Osteocyte (in vitro differentiated cells): ENCODE data around the gene XPO4. TPM values are rescaled to one million over a fixed set of nuclear protein-coding genes. Genes with fewer than 3 reads are reported as not detected.
"Not testable (repeated sequence)": the region's sequence is repeated elsewhere in the genome, so short reads cannot be mapped to it uniquely, and the experiment has no call there.

Source experiments
- DNase-seq: peaks from one replicate; pipeline ENCODE4 v3.0.0; 2021; ENCODE audit warnings: mixed read lengths; ENCODE audit not compliant: unreplicated experiment; ENCODE audit errors: extremely low spot score
- H3K27ac Mint-ChIP-seq: one replicate; pipeline ENCODE4 v1.8.0; 2021; ENCODE audit warnings: mild to moderate bottlenecking, mixed read lengths; ENCODE audit not compliant: unreplicated experiment
- H3K27me3 Mint-ChIP-seq: one replicate; pipeline ENCODE4 v1.8.0; 2021; ENCODE audit warnings: mixed read lengths; ENCODE audit not compliant: unreplicated experiment
- H3K36me3 Mint-ChIP-seq: one replicate; pipeline ENCODE4 v1.8.0; 2021; ENCODE audit warnings: mixed read lengths; ENCODE audit not compliant: unreplicated experiment
- H3K4me1 Mint-ChIP-seq: one replicate; pipeline ENCODE4 v1.8.0; 2021; ENCODE audit warnings: mixed read lengths; ENCODE audit not compliant: unreplicated experiment
- H3K4me3 Mint-ChIP-seq: one replicate; pipeline ENCODE4 v1.8.0; 2021; ENCODE audit warnings: mild to moderate bottlenecking, moderate library complexity, mixed read lengths; ENCODE audit not compliant: unreplicated experiment
- H3K9me3 Mint-ChIP-seq: one replicate; pipeline ENCODE4 v1.8.0; 2021; ENCODE audit warnings: mixed read lengths; ENCODE audit not compliant: unreplicated experiment
- long read RNA-seq: library from polyadenylated mRNA; unstranded; transcript quantifications from one replicate; pipeline ENCODE4 v2.0.0, GENCODE V29; 2021
- total RNA-seq: library from RNA; stranded (reverse); gene quantifications from 2 replicates; pipeline ENCODE4 v1.2.1, GENCODE V29; 2021
- TF ChIP-seq, protein P1 (sequence below): fragments of 200-600 bp; sonication (generic); IDR thresholded peaks from 2 replicates; pipeline ENCODE4 v1.5.0; 2021; ENCODE audit warnings: antibody characterized with exemption, mild to moderate bottlenecking, moderate library complexity

The XPO4 gene
- total RNA-seq, result 13.9 and 15.3 TPM in 2 replicates
- long read RNA-seq, full-length matches to known transcripts, result 7 of 35 reads
- long read RNA-seq, partial matches to known transcripts, result 14 of 35 reads
- long read RNA-seq, other reads (novel, unspliced or antisense), result 14 of 35 reads

DNA sequence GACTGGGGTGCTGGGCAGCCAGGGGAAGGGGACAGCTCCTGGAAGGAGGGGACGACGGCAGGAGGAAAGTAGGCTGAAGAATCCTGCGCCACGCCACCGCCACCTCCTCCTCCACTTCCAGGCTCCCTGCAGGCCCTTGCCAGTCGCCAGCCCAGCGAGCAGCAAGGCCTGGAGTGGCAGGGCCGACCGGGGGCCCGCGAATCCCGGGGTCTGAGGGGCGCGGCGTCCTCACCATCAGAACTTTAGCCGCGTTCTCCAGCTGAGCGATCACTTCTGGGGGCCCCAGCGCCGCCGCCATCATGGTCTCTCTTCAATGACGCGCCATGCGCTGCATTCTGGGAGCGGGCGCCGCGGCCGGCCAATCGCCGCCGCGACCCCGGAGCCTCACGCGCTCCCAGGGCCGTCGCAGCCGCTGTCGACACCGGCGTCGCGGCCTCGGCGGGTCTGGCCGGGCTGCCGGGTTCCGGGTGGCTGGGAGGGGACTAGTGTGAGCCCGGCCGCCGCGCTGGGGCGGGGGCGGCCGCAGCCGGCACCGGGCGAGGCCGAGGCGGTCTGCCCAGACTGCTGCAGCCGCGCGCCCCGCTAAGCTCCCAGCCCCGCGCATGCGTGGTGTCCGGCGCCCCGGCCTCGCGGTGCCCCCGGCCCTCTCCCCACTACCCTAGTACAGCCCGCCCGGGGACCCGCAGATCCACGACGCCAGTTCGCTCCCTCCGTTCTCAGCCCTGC lies at the start of gene XPO4:
Gene XPO4, minus strand, starts transcription at position 309 of the 726 bp plus-strand sequence. Its CDS starts 8 bp downstream, at position 301.
- H3K4me1 Mint-ChIP-seq, result peaks cover 22% of the 10 kb centered on the region
- peaks cover 2% of the 10 kb centered on the region for H3K27me3 Mint-ChIP-seq
- TF ChIP-seq, protein P1, sequence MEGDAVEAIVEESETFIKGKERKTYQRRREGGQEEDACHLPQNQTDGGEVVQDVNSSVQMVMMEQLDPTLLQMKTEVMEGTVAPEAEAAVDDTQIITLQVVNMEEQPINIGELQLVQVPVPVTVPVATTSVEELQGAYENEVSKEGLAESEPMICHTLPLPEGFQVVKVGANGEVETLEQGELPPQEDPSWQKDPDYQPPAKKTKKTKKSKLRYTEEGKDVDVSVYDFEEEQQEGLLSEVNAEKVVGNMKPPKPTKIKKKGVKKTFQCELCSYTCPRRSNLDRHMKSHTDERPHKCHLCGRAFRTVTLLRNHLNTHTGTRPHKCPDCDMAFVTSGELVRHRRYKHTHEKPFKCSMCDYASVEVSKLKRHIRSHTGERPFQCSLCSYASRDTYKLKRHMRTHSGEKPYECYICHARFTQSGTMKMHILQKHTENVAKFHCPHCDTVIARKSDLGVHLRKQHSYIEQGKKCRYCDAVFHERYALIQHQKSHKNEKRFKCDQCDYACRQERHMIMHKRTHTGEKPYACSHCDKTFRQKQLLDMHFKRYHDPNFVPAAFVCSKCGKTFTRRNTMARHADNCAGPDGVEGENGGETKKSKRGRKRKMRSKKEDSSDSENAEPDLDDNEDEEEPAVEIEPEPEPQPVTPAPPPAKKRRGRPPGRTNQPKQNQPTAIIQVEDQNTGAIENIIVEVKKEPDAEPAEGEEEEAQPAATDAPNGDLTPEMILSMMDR, result no peak
- H3K4me3 Mint-ChIP-seq, result peak within 1 kb of the TSS; percentile 86
- peak; percentile 94 for DNase-seq
- H3K27ac Mint-ChIP-seq, result peak within 1 kb of the TSS; percentile 95
- no peaks in the 10 kb centered on the region for H3K9me3 Mint-ChIP-seq
- peaks cover 13% of the 10 kb centered on the region for H3K36me3 Mint-ChIP-seq

DNA sequence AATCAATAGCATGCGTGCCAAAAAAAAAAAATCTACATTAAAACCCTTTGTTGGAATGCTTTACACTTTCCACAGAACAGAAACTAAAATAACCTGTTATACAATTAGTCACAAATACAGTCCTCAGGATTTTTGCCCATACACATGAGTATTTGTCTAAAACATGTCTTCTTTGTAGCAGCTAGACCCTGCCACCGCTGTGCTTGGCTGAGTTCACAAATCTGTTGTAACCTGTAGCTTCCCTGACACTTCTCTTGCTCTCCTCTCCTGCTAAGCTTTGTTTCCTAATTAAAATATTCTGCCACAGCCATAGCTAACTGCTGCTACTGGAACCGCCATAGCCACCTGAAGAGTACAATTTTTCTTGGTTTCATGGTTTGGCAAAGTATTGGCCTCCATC lies 45.5 kb upstream of the XPO4 start:
- peaks cover 19% of the 10 kb centered on the region for H3K27me3 Mint-ChIP-seq
- H3K36me3 Mint-ChIP-seq, H3K27ac Mint-ChIP-seq, DNase-seq, H3K9me3 Mint-ChIP-seq, H3K4me3 Mint-ChIP-seq: not testable (repeated sequence)
- peaks cover 13% of the 10 kb centered on the region for H3K4me1 Mint-ChIP-seq

DNA sequence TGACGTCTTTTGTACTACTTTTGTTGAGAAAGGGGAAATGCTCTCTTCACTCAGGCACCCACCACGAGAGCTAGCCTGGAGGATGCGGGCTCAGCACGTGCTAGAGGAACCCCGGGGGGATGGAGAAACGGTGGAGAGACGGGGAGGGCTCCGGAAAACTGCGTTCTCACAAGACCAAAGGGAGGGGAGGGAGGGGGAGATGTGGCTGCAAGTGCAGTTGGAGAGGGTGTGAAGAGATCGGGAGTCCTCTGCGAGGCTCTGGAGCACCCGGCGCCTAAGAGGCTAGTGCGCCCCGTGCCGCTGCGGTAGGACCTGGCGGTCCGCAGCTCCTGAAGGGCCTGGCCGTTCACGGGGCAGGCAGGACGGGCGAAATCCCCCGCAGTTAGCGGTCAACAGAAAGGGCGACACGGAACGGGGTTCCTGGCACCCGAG lies 43.4 kb upstream of the XPO4 start:
- Mint-ChIP-seq H3K9me3 (no peaks in the 10 kb centered on the region), H3K4me3 (peak overlapping the region; percentile 51), H3K27me3 (peaks cover 14% of the 10 kb centered on the region), H3K4me1 (peaks cover 13% of the 10 kb centered on the region), H3K36me3 (peaks cover 2% of the 10 kb centered on the region), H3K27ac (no peak overlapping the region)
- TF ChIP-seq, protein P1, result no peak
- no peak for DNase-seq

DNA sequence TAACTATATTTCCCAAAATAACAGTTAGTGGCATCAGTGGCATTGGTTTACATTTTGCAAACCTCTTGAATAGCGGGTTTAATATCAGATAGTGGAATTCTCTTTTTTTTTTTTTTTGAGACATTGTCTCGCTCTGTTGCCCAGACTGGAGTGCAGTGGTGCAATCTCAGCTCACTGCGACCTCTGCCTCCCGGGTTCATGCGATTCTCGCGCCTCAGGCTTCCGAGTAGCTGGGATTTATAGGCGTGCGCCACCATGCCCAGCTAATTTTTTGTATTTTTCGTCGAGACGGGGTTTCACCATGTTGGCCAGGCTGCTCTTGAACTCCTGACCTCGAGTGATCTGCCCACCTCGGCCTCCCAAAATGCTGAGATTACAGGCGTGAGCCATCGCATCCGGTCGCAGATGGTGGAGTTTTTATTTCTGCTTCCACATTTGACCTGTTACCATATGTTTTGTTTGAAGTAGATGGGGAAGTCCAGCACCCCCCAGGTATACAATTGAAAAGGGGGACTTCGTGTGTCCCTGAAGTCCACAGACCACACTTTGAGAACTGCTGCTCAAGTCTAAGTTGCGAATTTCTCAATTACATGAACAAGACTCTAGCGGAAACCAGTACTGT lies 40.5 kb upstream of the XPO4 start:
- Mint-ChIP-seq H3K27me3 (peaks cover 7% of the 10 kb centered on the region), H3K27ac (peak overlapping the region; percentile 74), H3K4me1 (peaks cover 13% of the 10 kb centered on the region), H3K4me3 (no peak overlapping the region), H3K36me3 (no peaks in the 10 kb centered on the region), H3K9me3 (no peaks in the 10 kb centered on the region)
- no peak for DNase-seq
- TF ChIP-seq, protein P1, result no peak

DNA sequence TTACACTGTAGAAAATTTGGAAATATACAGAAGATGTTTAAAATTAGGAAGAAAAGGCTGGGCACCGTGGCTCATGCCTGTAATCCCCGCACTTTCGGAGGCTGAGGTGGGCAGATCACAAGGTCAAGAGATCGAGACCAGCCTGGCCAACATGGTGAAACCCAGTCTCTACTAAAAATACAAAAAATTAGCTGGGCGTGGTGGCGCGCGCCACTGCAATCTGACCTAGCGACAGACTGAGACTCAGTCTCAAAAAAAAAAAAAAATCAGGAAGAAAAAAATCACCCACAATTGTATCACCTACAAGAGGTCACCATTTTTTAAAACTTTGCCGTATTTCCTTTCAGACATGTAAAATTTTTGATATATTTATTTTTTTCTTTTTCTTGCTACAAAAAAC lies 38.0 kb upstream of the XPO4 start:
- H3K27me3 Mint-ChIP-seq, H3K4me3 Mint-ChIP-seq, H3K9me3 Mint-ChIP-seq, DNase-seq, H3K4me1 Mint-ChIP-seq, H3K36me3 Mint-ChIP-seq, H3K27ac Mint-ChIP-seq: not testable (repeated sequence)

DNA sequence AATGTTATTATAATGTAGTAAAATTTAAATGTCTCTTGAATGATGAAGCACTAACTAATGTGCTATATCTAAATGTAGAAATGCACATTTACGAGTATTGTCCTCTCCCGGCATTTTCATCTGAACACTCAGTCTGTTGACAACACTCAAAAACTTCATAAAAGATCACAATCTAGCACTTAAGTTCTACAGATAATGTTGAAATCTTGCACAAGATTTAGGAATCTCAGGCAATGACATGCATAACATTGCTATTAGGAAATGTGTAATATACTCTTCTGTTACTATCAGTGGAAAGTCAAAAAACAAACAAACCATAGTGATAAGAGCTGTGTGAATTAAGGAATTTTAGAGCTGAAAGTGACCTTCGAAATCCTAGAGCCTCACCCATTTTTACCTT lies 37.5 kb upstream of the XPO4 start:
- Mint-ChIP-seq H3K4me3 (no peak overlapping the region), H3K36me3 (no peaks in the 10 kb centered on the region), H3K27ac (no peak overlapping the region), H3K4me1 (peaks cover 4% of the 10 kb centered on the region), H3K27me3 (peaks cover 8% of the 10 kb centered on the region), H3K9me3 (no peaks in the 10 kb centered on the region)
- no peak for DNase-seq
- TF ChIP-seq, protein P1, result no peak
